HFFc6 (cell line): Measurements from ENCODE around the gene DPP4. TPM values are rescaled to one million over a fixed set of nuclear protein-coding genes. Genes with fewer than 3 reads are reported as not detected.

Source experiments
- DNase-seq: peaks from one replicate; pipeline ENCODE4 v3.0.0-alpha.2; 2018
- H3K27ac Mint-ChIP-seq: 2 replicates; pipeline ENCODE4 v1.8.0; 2020; ENCODE audit warnings: mild to moderate bottlenecking, mixed read lengths
- H3K27me3 Mint-ChIP-seq: 2 replicates; pipeline ENCODE4 v1.8.0; 2021; ENCODE audit warnings: mild to moderate bottlenecking, moderate library complexity, mixed read lengths; ENCODE audit not compliant: insufficient read depth
- H3K36me3 Mint-ChIP-seq: 2 replicates; pipeline ENCODE4 v1.8.0; 2021; ENCODE audit warnings: low read depth, mixed read lengths
- H3K4me1 Mint-ChIP-seq: 2 replicates; pipeline ENCODE4 v1.8.0; 2020; ENCODE audit warnings: low read depth, mixed read lengths
- H3K4me3 Mint-ChIP-seq: 2 replicates; pipeline ENCODE4 v1.8.0; 2020; ENCODE audit warnings: mild to moderate bottlenecking, moderate library complexity, mixed read lengths
- H3K9me3 Mint-ChIP-seq: 2 replicates; pipeline ENCODE4 v1.8.0; 2020; ENCODE audit warnings: mild to moderate bottlenecking, mixed read lengths
- CTCF ChIP-seq: fragments of 200-600 bp; sonication (generic); IDR thresholded peaks from 2 replicates; pipeline ENCODE4 v1.5.0; 2021; ENCODE audit warnings: antibody characterized with exemption, mild to moderate bottlenecking
- total RNA-seq, 6 experiments: library from RNA; stranded (reverse); fragmentation: NEBNext Ultra II Directional; extraction: Animal tissue kit (Norgen Biotek cat#: 25700); gene quantifications; 2 replicates in 1 of 6; 3 replicates in 5 of 6; pipeline ENCODE4 v1.2.3, GENCODE V29; 2021

The DPP4 gene
- total RNA-seq, 6 experiments from 2014 or later: 30.7 to 44.1 (median 36.4) TPM

- Mint-ChIP-seq H3K27me3 (0 out of 2 replicates have a peak, but pooled peaks cover 5% of the 10 kb centered on the region), H3K9me3 (peaks cover 8% of the 10 kb centered on the region), H3K4me1 (peaks cover 61% of the 10 kb centered on the region), H3K27ac (peak overlapping the region; percentile 84; the same call in 1 of the 2 replicates), H3K36me3 (peaks cover 12% of the 10 kb centered on the region), H3K4me3 (no peak overlapping the region)
- no peak for TF ChIP-seq CTCF
- DNase-seq: no peak
Observed at GRCh38 chr2:162084536-162084935, 10.5 kb upstream of the DPP4 start.

GRCh38 chr2:162082681-162083080, 8.7 kb upstream of the DPP4 start:
- H3K9me3 Mint-ChIP-seq: peaks cover 25% of the 10 kb centered on the region
- peaks cover 42% of the 10 kb centered on the region for H3K4me1 Mint-ChIP-seq
- TF ChIP-seq CTCF: no peak
- H3K27me3 Mint-ChIP-seq: peaks cover 5% of the 10 kb centered on the region; the same call in 1 of the 2 replicates
- no peak for DNase-seq
- no peak overlapping the region for H3K4me3 Mint-ChIP-seq
- H3K27ac Mint-ChIP-seq: no peak overlapping the region
- H3K36me3 Mint-ChIP-seq: peaks cover 27% of the 10 kb centered on the region

GRCh38 chr2:162082036-162082435, 8.0 kb upstream of the DPP4 start:
- TF ChIP-seq CTCF: no peak
- Mint-ChIP-seq H3K9me3 (peaks cover 25% of the 10 kb centered on the region), H3K27me3 (peaks cover 5% of the 10 kb centered on the region; the same call in 1 of the 2 replicates), H3K36me3 (peaks cover 32% of the 10 kb centered on the region), H3K27ac (no peak overlapping the region), H3K4me3 (no peak overlapping the region), H3K4me1 (peaks cover 36% of the 10 kb centered on the region)
- DNase-seq: no peak

GRCh38 chr2:162079514-162079913, 5.5 kb upstream of the DPP4 start:
- no peak for TF ChIP-seq CTCF
- Mint-ChIP-seq H3K36me3 (peaks cover 35% of the 10 kb centered on the region), H3K27ac (no peak overlapping the region), H3K4me3 (no peak overlapping the region), H3K4me1 (peaks cover 29% of the 10 kb centered on the region), H3K27me3 (peaks cover 5% of the 10 kb centered on the region; the same call in 1 of the 2 replicates), H3K9me3 (peaks cover 25% of the 10 kb centered on the region)
- no peak for DNase-seq

GRCh38 chr2:162075689-162076132, 1.7 kb upstream of the DPP4 start:
- DNase-seq: peak; percentile 42
- Mint-ChIP-seq H3K9me3 (peaks cover 25% of the 10 kb centered on the region), H3K4me3 (peak overlapping the region; percentile 59; the same call in 1 of the 2 replicates), H3K4me1 (peaks cover 52% of the 10 kb centered on the region), H3K27me3 (peaks cover 2% of the 10 kb centered on the region), H3K27ac (peak overlapping the region; percentile 67), H3K36me3 (peaks cover 33% of the 10 kb centered on the region)
- TF ChIP-seq CTCF: no peak
